Ishikawa (cell line): ENCODE data around the gene CCDC154.

ENCODE experiments used
- CEBPB ChIP-seq: IDR thresholded peaks from 2 replicates; pipeline ENCODE4 v1.6.1; 2012
- CREB1 ChIP-seq: IDR thresholded peaks from 2 replicates; pipeline ENCODE4 v1.6.1; 2012; ENCODE audit warnings: low read depth
- EGR1 ChIP-seq: IDR thresholded peaks from 2 replicates; pipeline ENCODE4 v1.6.1; 2012
- EP300 ChIP-seq: IDR thresholded peaks from 2 replicates; pipeline ENCODE4 v1.6.1; 2012; ENCODE audit warnings: borderline replicate concordance
- FOXM1 ChIP-seq: IDR thresholded peaks from 2 replicates; pipeline ENCODE4 v1.6.1; 2012; ENCODE audit warnings: low read depth, borderline replicate concordance
- NFIC ChIP-seq: IDR thresholded peaks from 2 replicates; pipeline ENCODE4 v1.6.1; 2012
- RAD21 ChIP-seq: IDR thresholded peaks from 2 replicates; pipeline ENCODE4 v1.6.1; 2012; ENCODE audit warnings: low read depth
- REST ChIP-seq: IDR thresholded peaks from 2 replicates; pipeline ENCODE4 v1.6.1; 2012; ENCODE audit warnings: low read depth, mild to moderate bottlenecking
- TAF1 ChIP-seq: IDR thresholded peaks from 2 replicates; pipeline ENCODE4 v1.6.1; 2012; ENCODE audit warnings: low read depth, mild to moderate bottlenecking
- YY1 ChIP-seq: IDR thresholded peaks from 2 replicates; pipeline ENCODE4 v1.6.1; 2012; ENCODE audit warnings: low read depth
- TF ChIP-seq, protein P1 (sequence below): IDR thresholded peaks from 2 replicates; pipeline ENCODE4 v1.6.1; 2012

GRCh38 chr16:1454561-1454960, 10.2 kb upstream of the CCDC154 start:
- no peak for TF ChIP-seq EGR1
- TF ChIP-seq TAF1 = no peak
- TF ChIP-seq EP300 = no peak
- no peak for TF ChIP-seq YY1
- no peak for TF ChIP-seq CEBPB
- no peak for TF ChIP-seq RAD21
- TF ChIP-seq NFIC = no peak
- TF ChIP-seq, protein P1, sequence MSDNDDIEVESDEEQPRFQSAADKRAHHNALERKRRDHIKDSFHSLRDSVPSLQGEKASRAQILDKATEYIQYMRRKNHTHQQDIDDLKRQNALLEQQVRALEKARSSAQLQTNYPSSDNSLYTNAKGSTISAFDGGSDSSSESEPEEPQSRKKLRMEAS = no peak
- TF ChIP-seq REST = no peak
- no peak for TF ChIP-seq FOXM1
- TF ChIP-seq CREB1 = no peak
